Body of pancreas (tissue), 4 donors: Measurements from ENCODE around the gene MKRN3. TPM values are rescaled to one million over a fixed set of nuclear protein-coding genes. Genes with fewer than 3 reads are reported as not detected.
A peak's percentile ranks its signal among the peaks of the same experiment; 100 is the strongest.

Experiments used
- ATAC-seq: fragments of 150-250 bp; one replicate; pipeline ENCODE4 v1.9.1; 2016
- DNase-seq, 4 donors: peaks; one replicate each; pipeline ENCODE4 v3.0.0-alpha.2; 2019
- H3K27ac ChIP-seq, 4 donors: fragments of 200-600 bp; sonication (generic); 1 replicate in 3 of 4; 2 replicates in 1 of 4; pipeline versions ENCODE4 v1.5.1 to v1.6.1; 2016 to 2019; ENCODE audit warnings: mild to moderate bottlenecking in 1 of 4, mixed read lengths in 1 of 4, moderate library complexity in 1 of 4
- H3K27me3 ChIP-seq, 2 donors: fragments of 200-600 bp; sonication (generic); one replicate each; pipeline ENCODE4 v1.6.0; 2016; ENCODE audit warnings: mild to moderate bottlenecking in 1 of 2
- H3K36me3 ChIP-seq, 2 donors: fragments of 200-600 bp; sonication (generic); replicated peaks in 1 of 2; 2 replicates each; pipeline ENCODE4 v1.5.1; 2016; ENCODE audit warnings: low read depth in 2 of 2; ENCODE audit not compliant: insufficient read depth in 1 of 2
- H3K4me1 ChIP-seq: fragments of 200-600 bp; sonication (generic); one replicate; pipeline ENCODE4 v1.6.0; 2016
- H3K4me3 ChIP-seq, 2 donors: fragments of 200-600 bp; sonication (generic); 1 replicate in 1 of 2; 2 replicates in 1 of 2; pipeline ENCODE4 v1.5.1; 2016 to 2019
- H3K9me3 ChIP-seq, 3 donors: fragments of 200-600 bp; sonication (generic); 1 replicate in 2 of 3; 2 replicates in 1 of 3; pipeline ENCODE4 v1.5.1; 2016
- CTCF ChIP-seq, 7 experiments: fragments of 450-650 bp in 4 of 7; fragments of 200-600 bp in 3 of 7; sonication (generic) in 3 of 7; IDR thresholded peaks; one replicate each; pipeline ENCODE4 v1.5.1; 2016 to 2019; ENCODE audit warnings: antibody characterized with exemption in 7 of 7
- POLR2A ChIP-seq, 3 donors: fragments of 450-650 bp; IDR thresholded peaks; one replicate each; pipeline ENCODE4 v1.6.1; 2016; ENCODE audit warnings: antibody characterized with exemption in 3 of 3, mild to moderate bottlenecking in 2 of 3
- WGBS, 2 donors: methylation state at CpG; one replicate each; pipeline ENCODE4 v1.1.5; 2017; 5-methylcytosine and 5-hydroxymethylcytosine counted together
- intact Hi-C: fragments of 100-400 bp; cut with DNase I; formaldehyde crosslinking; loops from one replicate; pipeline ENCODE4 v1.15.1; 2023
- total RNA-seq, 2 donors: library from RNA; depleted of rRNA; stranded (reverse); fragments of >200 nt; gene quantifications; one replicate each; pipeline ENCODE4 v1.1.0, GENCODE V29; 2016

MKRN3 gene
- total RNA-seq, 2 donors from 2014 or later = 0.26 TPM; not detected in 1

GRCh38 chr15:23532024-23532423, 33.5 kb upstream of the MKRN3 start:
- Histone ChIP-seq H3K27ac (peak overlapping the region in 1 of 4 donors; percentile 51), H3K27me3 (no peaks in the 10 kb centered on the region), H3K9me3 (no peaks in the 10 kb centered on the region), H3K36me3 (no peaks in the 10 kb centered on the region), H3K4me1 (no peaks in the 10 kb centered on the region), H3K4me3 (no peak overlapping the region)
- 46 to 47% methylated on average over 4 of the region's 4 CpGs for WGBS, 2 donors
- DNase-seq (peak; percentile 68 to 75 (median 72)), ATAC-seq (peak; percentile 69)
- no peak for TF ChIP-seq POLR2A (IDR thresholded peaks at IDR 0.05)
- TF ChIP-seq CTCF (IDR thresholded peaks at IDR 0.05) = no peak
- intact Hi-C loops = no loop called here

- intact Hi-C loops = no loop called here
- Histone ChIP-seq H3K4me1 (no peaks in the 10 kb centered on the region), H3K27ac (no peak overlapping the region), H3K36me3 (no peaks in the 10 kb centered on the region), H3K27me3 (no peaks in the 10 kb centered on the region), H3K4me3 (no peak overlapping the region), H3K9me3 (no peaks in the 10 kb centered on the region)
- DNase-seq (no peak), ATAC-seq (no peak)
- WGBS, 2 donors = 75 to 86% methylated on average over 3 of the region's 3 CpGs
- TF ChIP-seq CTCF (IDR thresholded peaks at IDR 0.05) (no peak), POLR2A (IDR thresholded peaks at IDR 0.05) (no peak)
Observed at GRCh38 chr15:23536659-23537058, 28.8 kb upstream of the MKRN3 start.

- Histone ChIP-seq H3K36me3 (no peaks in the 10 kb centered on the region), H3K27ac (no peak overlapping the region), H3K27me3 (no peaks in the 10 kb centered on the region), H3K4me3 (no peak overlapping the region), H3K4me1 (no peaks in the 10 kb centered on the region), H3K9me3 (no peaks in the 10 kb centered on the region)
- whole genome bisulfite sequencing, 2 donors = 56 to 60% methylated on average over 3 to 4 of the region's 4 CpGs
- DNase-seq (no peak), ATAC-seq (no peak)
- intact Hi-C loops = no loop called here
- TF ChIP-seq POLR2A (IDR thresholded peaks at IDR 0.05) (no peak), CTCF (IDR thresholded peaks at IDR 0.05) (no peak)
Observed at GRCh38 chr15:23538648-23539047, 26.8 kb upstream of the MKRN3 start.

GRCh38 chr15:23539892-23540291, 25.6 kb upstream of the MKRN3 start:
- DNase-seq (no peak), ATAC-seq (no peak)
- Histone ChIP-seq H3K4me3 (no peak overlapping the region), H3K4me1 (no peaks in the 10 kb centered on the region), H3K27ac (no peak overlapping the region), H3K9me3 (no peaks in the 10 kb centered on the region), H3K27me3 (no peaks in the 10 kb centered on the region), H3K36me3 (no peaks in the 10 kb centered on the region)
- TF ChIP-seq POLR2A (IDR thresholded peaks at IDR 0.05) = no peak
- TF ChIP-seq CTCF (IDR thresholded peaks at IDR 0.05) = no peak
- WGBS, 2 donors = 76 to 84% methylated on average over 4 of the region's 4 CpGs
- intact Hi-C loops = no loop called here

- no peaks in the 10 kb centered on the region for H3K4me1 ChIP-seq
- no peaks in the 10 kb centered on the region for H3K27me3 ChIP-seq
- no peak for ATAC-seq
- H3K4me3 ChIP-seq = no peak overlapping the region
- TF ChIP-seq CTCF (IDR thresholded peaks at IDR 0.05) = no peak
- TF ChIP-seq POLR2A (IDR thresholded peaks at IDR 0.05) = no peak
- no peak for DNase-seq
- H3K9me3 ChIP-seq = no peaks in the 10 kb centered on the region
- intact Hi-C loops = no loop called here
- H3K27ac ChIP-seq = no peak overlapping the region
- no peaks in the 10 kb centered on the region for H3K36me3 ChIP-seq
Observed at GRCh38 chr15:23546158-23546557, 19.3 kb upstream of the MKRN3 start.
